H1 (cell line): ENCODE data around the gene ZNF483. TPM values are rescaled to one million over a fixed set of nuclear protein-coding genes. Genes with fewer than 3 reads are reported as not detected.

Experiments
- CHD7 ChIP-seq: fragments of 300-600 bp; sonication (generic); IDR thresholded peaks from 2 replicates; pipeline ENCODE4 v1.7.1; 2012; ENCODE audit warnings: low read length, moderate library complexity, mild to moderate bottlenecking, inconsistent platforms; ENCODE audit not compliant: insufficient replicate concordance
- MAFK ChIP-seq: IDR thresholded peaks from 2 replicates; pipeline ENCODE4 v1.6.1; 2012; ENCODE audit warnings: low read depth, mild to moderate bottlenecking, improper control_type of control experiment, low read length
- PHF8 ChIP-seq: fragments of 200-600 bp; sonication (generic); conservative IDR thresholded peaks from 2 replicates; pipeline ENCODE4 v1.7.1; 2012; ENCODE audit warnings: low read depth, mild to moderate bottlenecking, inconsistent platforms, low read length, moderate library complexity
- SAP30 ChIP-seq: fragments of 300-600 bp; sonication (generic); IDR thresholded peaks from 2 replicates; pipeline ENCODE4 v1.7.1; 2012; ENCODE audit warnings: low read length, moderate library complexity, mild to moderate bottlenecking, inconsistent platforms; ENCODE audit not compliant: insufficient read depth, insufficient replicate concordance
- polyA plus RNA-seq, 7 experiments: library from polyadenylated mRNA; depleted of rRNA in 3 of 7; stranded (reverse) in 5 of 7; unstranded in 2 of 7; fragments of >200 nt in 5 of 7; fragments of 200-250 nt in 2 of 7; gene quantifications; 1 replicate in 5 of 7; 2 replicates in 1 of 7; 4 replicates in 1 of 7; pipeline versions ENCODE4 v1.2.1 to v1.2.3, GENCODE V29; 2011 to 2013; ENCODE audit warnings: missing spikeins in 2 of 7, mixed read lengths in 2 of 7
- total RNA-seq: library from RNA; stranded (reverse); fragmentation: NEBNext Ultra II Directional; extraction: Animal tissue kit (Norgen Biotek cat#: 25700); gene quantifications from 2 replicates; pipeline ENCODE4 v1.2.1, GENCODE V29; 2021

ZNF483 gene
- total and polyA plus RNA-seq, 2 of the 8 experiments (the other 6 are each of a cell fraction or from before 2014, with no cell fraction given): 4.8 to 83.8 TPM

DNA sequence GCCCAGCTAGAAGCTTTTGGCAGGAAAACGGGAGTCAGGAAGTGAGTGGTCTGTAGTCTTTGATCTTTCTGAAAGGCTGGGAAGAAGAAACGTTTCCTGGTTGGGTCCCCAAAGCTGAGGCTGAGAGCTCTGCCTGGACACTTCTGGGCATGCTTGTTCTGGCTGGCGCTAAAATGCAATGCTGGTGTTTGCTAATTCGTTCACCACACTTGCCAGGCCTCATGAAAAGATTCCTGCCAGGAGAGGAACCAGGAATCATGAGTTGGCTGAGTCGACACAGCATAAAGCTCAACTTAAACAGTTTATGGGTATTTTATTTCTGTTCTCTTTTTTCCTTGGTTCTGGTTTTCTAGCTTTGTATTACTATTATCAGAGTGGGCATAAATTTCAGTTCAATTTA, 85.2 kb downstream of the ZNF483 start (continued):
- TF ChIP-seq CHD7 (no peak), SAP30 (no peak), MAFK (no peak), PHF8 (no peak)
- TF ChIP-seq, all 59 proteins: peak for 0
